Measurements from ENCODE around the gene ADAMTSL4.

The ADAMTSL4 gene

DNA sequence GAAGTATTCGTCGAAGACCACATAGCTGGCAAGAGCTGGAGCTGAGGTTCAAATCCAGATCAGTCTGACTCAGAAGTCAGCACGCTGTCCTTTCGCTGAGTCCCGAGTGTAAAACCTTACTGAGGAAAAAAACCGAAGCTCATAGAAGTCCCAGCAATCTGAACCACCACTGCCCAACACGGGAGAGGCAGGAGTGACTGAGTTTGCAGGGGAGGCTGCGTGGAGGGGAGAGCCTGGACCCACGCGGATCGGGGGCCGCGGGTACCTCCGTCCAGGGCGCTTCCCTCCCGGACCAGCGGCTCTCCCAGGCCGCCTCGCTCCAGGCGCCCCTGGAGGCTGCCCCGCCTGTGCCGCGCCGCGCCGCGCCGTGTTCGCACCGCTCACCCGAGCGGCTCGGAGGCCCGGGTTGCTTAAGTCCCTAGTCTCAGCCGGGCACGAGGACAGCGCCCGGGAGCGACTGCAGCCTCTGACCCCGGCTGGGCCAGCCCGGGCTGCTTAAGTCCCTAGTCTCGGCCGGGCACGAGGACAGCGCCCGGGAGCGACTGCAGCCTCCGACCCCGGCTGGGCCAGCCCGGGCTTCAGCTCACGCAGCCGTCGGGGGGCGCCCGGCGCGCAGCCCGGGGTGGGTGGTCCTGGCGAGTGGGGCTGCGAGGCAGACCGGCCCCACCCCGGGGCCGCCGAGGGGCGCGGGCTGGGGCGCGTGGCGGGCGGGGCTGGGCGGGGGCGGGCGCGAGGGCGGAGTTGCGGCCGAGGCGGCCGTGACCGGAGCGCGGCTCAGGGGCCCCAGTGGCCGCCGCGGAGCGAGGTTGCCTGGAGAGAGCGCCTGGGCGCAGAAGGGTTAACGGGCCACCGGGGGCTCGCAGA, at the start of gene ADAMTSL4:
TSS of gene ADAMTSL4 (plus strand) at position 777 of the 864 bp plus-strand sequence. CDS start 2,881 bp downstream, outside the sequence.
- DNase-seq (ENCODE audit: low read depth) = peak; percentile 47

DNA sequence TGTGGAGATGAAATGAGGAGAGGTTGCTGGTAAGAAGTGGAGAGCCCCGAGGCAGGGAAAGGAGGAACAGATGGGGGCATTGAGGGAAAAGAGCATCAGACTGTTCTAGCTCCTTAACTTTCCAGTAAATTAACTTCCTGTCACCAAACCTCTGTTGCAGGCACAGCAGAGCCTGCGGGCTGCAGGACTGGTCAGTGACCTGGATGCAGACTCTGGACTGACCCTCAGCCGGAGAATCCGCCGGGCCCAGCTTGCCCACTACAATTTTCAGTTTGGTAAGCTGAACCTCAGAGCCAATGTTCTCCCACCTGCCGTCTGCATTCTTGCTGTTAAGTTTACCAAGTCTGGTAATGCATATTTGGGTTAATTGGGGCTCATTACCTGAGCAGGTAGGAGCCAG, 43.8 kb upstream of the ADAMTSL4 start:
- no peak for DNase-seq (ENCODE audit: low read depth)

- no peak for DNase-seq (ENCODE audit: low read depth)
These were observed 41.0 kb upstream of the ADAMTSL4 start, which contains the start of gene ECM1 for GRCh38 chr1:150507912-150508864. ECM1 (plus strand) TSS chr1:150508109; CDS start chr1:150508210, 101 bp downstream.

GRCh38 chr1:150508982-150509381, 40.2 kb upstream of the ADAMTSL4 start:
- no peak for DNase-seq (ENCODE audit: low read depth)

GRCh38 chr1:150511551-150511950, 37.7 kb upstream of the ADAMTSL4 start:
- no peak for DNase-seq (ENCODE audit: low read depth)

DNA sequence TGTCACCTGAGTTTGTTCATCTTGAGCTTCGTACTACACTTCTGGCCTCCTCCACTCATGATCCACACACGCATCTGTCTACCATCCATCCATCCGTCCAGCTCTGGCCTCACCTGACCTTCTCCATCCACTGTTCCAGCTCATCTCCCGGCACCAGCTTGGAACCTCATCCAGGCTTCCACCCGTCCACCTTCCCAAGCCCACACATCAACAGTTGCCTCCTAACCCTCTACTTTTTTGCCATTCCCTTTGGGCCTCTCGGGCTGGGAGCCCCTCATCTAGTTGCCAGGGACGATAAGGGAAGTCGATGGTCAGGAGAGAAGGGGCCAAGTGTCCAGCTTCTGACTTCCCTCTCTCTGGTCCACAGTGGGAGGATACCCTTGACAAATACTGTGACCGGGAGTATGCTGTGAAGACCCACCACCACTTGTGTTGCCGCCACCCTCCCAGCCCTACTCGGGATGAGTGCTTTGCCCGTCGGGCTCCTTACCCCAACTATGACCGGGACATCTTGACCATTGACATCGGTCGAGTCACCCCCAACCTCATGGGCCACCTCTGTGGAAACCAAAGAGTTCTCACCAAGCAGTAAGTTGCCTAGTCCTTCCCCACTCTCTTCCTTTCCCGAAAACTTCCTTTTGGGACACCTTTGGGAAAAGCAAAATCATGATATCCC, 37.1 kb upstream of the ADAMTSL4 start:
- DNase-seq (ENCODE audit: low read depth) = no peak

GRCh38 chr1:150512846-150513245, 36.4 kb upstream of the ADAMTSL4 start:
- no peak for DNase-seq (ENCODE audit: low read depth)

DNA sequence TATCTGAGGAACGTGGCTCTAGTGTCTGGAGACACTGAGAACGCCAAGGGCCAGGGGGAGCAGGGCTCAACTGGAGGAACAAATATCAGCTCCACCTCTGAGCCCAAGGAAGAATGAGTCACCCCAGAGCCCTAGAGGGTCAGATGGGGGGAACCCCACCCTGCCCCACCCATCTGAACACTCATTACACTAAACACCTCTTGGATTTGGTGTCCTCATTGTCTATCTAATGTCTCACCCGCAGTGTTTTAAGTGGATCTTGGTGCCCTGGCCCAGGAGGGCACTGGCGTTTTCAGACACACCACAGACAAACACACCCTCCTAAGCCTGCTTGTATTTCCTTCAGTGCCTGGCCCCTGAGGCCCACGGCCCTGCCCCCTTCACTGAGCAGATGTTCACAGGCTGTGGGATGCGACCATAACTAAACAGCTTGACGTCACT, 35.8 kb upstream of the ADAMTSL4 start:
- DNase-seq (ENCODE audit: low read depth) = no peak

DNA sequence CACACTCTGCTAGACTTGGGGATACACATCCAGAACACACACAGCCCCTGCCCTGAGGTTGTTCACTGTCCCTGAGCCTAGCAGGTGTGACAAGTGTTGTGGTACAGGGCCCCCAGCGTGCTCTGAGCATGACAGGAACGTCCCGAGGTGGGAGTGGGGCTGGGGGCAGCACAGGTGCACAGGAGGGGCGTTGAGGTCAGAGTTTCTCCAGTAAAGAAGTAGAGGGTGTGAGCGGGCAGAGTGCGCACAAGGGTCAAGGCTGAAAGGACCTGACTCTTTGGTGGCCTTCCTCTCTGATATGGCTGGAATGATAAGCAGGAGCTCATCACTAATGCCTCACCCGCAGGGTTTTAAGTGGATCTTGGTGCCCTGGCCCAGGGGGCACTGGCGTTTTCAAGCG, 34.9 kb upstream of the ADAMTSL4 start:
- DNase-seq (ENCODE audit: low read depth) = no peak

GRCh38 chr1:150514913-150515327, 34.3 kb upstream of the ADAMTSL4 start:
- DNase-seq (ENCODE audit: low read depth) = no peak

DNA sequence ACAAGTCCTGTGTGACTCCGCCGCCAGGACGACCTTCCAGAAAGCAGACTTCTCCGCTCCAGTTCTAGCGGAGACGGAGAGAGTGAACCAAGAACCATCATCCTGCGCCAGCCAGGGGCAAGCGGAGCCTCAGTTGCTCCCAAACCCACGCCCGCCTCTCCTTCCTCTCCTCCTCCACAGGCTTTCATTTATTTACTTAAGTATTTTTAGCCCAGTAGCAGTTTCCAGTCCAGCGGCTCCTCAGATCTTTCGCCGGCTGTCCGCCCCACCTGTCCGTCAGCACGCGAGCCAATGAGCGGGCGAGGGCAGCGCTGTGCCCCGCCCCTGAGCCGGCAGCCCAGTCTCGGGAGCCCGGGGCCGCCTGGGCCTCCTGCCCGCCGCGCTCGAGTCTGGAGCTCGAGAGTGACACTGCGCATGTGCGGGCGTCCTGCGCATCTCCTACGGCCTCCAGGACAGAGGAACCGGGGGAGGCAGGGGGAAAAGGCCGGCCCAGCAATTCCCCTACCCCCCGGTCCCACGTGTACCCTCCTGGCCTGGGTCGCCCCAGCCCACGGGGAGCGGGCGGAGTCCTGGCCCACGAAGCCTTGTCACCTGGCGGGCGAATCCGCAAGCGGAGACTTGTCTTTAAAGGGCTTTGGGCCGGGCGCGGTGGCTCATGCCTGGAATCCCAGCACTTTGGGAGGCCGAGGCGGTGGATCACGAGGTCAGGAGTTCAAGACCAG, 33.7 kb upstream of the ADAMTSL4 start, which contains the start of gene FALEC:
TSS of gene FALEC (plus strand) at position 425 of the 722 bp plus-strand sequence.
- peak; percentile 91 for DNase-seq (ENCODE audit: low read depth)

- no peak for DNase-seq (ENCODE audit: low read depth)
These were observed 33.1 kb upstream of the ADAMTSL4 start for GRCh38 chr1:150516050-150516591.

DNA sequence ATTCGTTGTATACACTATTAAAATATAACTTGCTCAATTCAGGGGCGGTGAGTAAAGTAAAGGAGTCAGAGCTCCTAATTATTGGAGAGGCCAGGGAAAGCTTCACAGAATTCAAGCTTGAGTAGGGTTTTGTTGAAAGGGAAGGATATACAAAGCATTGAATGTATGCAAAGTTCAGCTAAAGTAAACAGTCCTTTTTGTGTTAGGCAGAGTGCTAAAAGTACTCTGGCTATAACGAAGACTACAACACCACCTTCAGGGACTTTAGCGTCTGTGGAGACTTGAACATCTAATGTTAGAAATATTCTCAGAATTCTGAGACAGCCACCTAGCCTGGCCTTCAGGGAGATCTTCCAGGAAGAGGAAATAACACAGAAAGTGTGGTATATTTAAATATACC, 32.6 kb upstream of the ADAMTSL4 start:
- no peak for DNase-seq (ENCODE audit: low read depth)

GRCh38 chr1:150521196-150521968, 27.8 kb upstream of the ADAMTSL4 start:
- no peak for DNase-seq (ENCODE audit: low read depth)

GRCh38 chr1:150525348-150525747, 23.9 kb upstream of the ADAMTSL4 start:
- no peak for DNase-seq (ENCODE audit: low read depth)

GRCh38 chr1:150528196-150528595, 21.0 kb upstream of the ADAMTSL4 start:
- no peak for DNase-seq (ENCODE audit: low read depth)

- DNase-seq (ENCODE audit: low read depth) = no peak
These were observed 20.2 kb upstream of the ADAMTSL4 start for GRCh38 chr1:150529017-150529416.

GRCh38 chr1:150530491-150531159, 18.6 kb upstream of the ADAMTSL4 start:
- DNase-seq (ENCODE audit: low read depth) = no peak

DNA sequence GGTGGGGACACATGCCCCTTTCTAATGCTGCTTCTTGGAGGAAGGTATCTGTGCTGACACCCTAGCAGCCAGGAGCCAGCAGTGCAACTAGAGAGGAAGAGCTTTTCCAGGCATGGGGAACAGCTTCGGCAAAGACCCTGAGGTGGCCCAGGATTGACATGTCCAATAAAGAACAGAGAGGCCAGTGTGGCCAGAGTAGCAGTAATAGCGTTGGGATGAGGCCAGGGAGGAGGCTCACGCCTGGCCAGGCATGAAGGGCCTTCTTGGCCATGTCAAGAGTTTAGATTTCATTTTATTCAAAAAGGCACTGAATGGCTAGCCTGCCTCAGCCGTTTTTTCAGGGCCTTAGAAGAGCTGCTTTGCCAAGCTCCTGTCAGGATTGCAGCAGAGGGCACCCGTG, 16.3 kb upstream of the ADAMTSL4 start:
- DNase-seq (ENCODE audit: low read depth) = no peak

- no peak for DNase-seq (ENCODE audit: low read depth)
These were observed 15.2 kb upstream of the ADAMTSL4 start for GRCh38 chr1:150534002-150534401.

Measured in activated T-cell treated with anti-CD3 and anti-CD28 coated beads for 48 hours (primary cell).